ENCODE data around the gene SMPD4. TPM values are rescaled to one million over a fixed set of nuclear protein-coding genes. Genes with fewer than 3 reads are reported as not detected.

SMPD4 gene
- total and polyA plus RNA-seq, 2 of the 8 experiments (the other 6 are each of a cell fraction or from before 2014, with no cell fraction given): 102 to 106 TPM

DNA sequence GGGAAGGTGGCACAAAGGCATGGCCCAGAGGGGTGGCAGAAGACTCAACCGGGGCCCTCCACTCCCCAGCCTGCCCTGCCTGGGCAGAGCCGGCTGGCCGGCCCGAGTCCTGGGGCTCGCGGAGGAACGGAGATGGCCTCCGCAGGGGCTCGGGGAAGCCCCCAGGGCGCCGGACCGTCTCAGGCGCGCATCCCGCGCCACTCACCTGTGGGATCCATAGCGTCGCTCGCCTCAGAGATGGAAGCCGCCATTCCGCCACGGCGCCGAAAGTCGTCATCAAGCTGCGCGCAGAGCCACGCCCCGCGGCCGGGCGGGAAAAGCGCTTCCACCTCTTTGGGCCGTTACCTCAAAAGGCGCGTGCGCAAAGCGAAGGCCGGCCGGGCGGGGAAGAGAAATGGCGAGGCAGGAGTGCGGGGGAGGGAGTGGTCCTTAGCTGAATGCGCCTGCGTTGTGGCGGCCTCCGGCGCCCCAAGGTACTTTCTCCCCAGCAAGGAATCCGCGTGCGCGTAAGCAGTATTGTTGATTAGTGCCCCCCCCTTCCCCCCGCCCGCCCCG lies at the start of gene SMPD4 (continued):
- no peak; the same call in 1 of the 2 replicates for TF ChIP-seq SP1 (IDR thresholded peaks at IDR 0.05; ENCODE audit: low read depth, low read length)
- TF ChIP-seq SRF (IDR thresholded peaks at IDR 0.05; ENCODE audit: low read depth, low read length): peak; percentile 61; the same call in 1 of the 2 replicates
- peak; percentile 85 for TF ChIP-seq PHF8 (conservative IDR thresholded peaks at IDR 0.05; ENCODE audit: low read depth, low read length)
- TF ChIP-seq TEAD4 (IDR thresholded peaks at IDR 0.05; ENCODE audit: low read depth, low read length): peak; percentile 13; the same call in 1 of the 2 replicates
- TF ChIP-seq RXRA (IDR thresholded peaks at IDR 0.05; ENCODE audit: insufficient read depth, low read depth, low read length): no peak
- TF ChIP-seq POLR2AphosphoS5 (IDR thresholded peaks at IDR 0.05; ENCODE audit: low read depth, low read length): peak; percentile 76
- peak; percentile 90 for TF ChIP-seq TAF1 (IDR thresholded peaks at IDR 0.05; ENCODE audit: low read depth, low read length)
- no peak for TF ChIP-seq CHD1 (IDR thresholded peaks at IDR 0.05; ENCODE audit: low read depth, low read length)
- TF ChIP-seq CREB1 (IDR thresholded peaks at IDR 0.05): peak; percentile 97
- TF ChIP-seq, protein P1, sequence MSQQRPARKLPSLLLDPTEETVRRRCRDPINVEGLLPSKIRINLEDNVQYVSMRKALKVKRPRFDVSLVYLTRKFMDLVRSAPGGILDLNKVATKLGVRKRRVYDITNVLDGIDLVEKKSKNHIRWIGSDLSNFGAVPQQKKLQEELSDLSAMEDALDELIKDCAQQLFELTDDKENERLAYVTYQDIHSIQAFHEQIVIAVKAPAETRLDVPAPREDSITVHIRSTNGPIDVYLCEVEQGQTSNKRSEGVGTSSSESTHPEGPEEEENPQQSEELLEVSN (IDR thresholded peaks at IDR 0.05): peak; percentile 92
- peak; percentile 83 for TF ChIP-seq EGR1 (IDR thresholded peaks at IDR 0.05; ENCODE audit: borderline replicate concordance, low read depth, low read length)
- no peak for TF ChIP-seq RFX5 (IDR thresholded peaks at IDR 0.05; ENCODE audit: borderline replicate concordance, low read depth, low read length)
- peak; percentile 67 to 92 for TF ChIP-seq POLR2A (IDR thresholded peaks at IDR 0.05; ENCODE audit: control extremely low read depth in 1 of 2, low read depth in 2 of 2, low read length in 2 of 2)
- TF ChIP-seq HDAC6 (IDR thresholded peaks at IDR 0.05; ENCODE audit: low read depth, low read length): no peak
- TF ChIP-seq ATF2 (IDR thresholded peaks at IDR 0.05; ENCODE audit: low read length): 0 out of 2 replicates have a peak, but pooled peaks have one; percentile 36
- peak; percentile 49; the same call in 1 of the 2 replicates for TF ChIP-seq ATF3 (IDR thresholded peaks at IDR 0.05; ENCODE audit: insufficient read depth, low read depth, low read length)
- TF ChIP-seq KDM4A (IDR thresholded peaks at IDR 0.05; ENCODE audit: low read depth, low read length, severe bottlenecking): peak; percentile 86
- peak; percentile 80 for TF ChIP-seq TBP (IDR thresholded peaks at IDR 0.05; ENCODE audit: low read depth, low read length)
- peak in 1 of 2 experiments; percentile 48; a peak in 2 of 4 replicates for TF ChIP-seq SIN3A (conservative IDR thresholded peaks at IDR 0.05 in 1 of 2, IDR thresholded peaks at IDR 0.05 in 1 of 2; ENCODE audit: low read depth in 1 of 2, low read length in 2 of 2)
